Tibial nerve (tissue), 4 donors: Measurements from ENCODE around the gene PROS1. TPM values are rescaled to one million over a fixed set of nuclear protein-coding genes. Genes with fewer than 3 reads are reported as not detected.

ENCODE experiments used
- DNase-seq, 2 donors: peaks; one replicate each; pipeline ENCODE4 v3.0.0-alpha.2; 2019; ENCODE audit warnings: low spot score in 2 of 2
- H3K27ac ChIP-seq, 4 donors: fragments of 200-600 bp; sonication (generic) in 3 of 4; one replicate each; pipeline ENCODE4 v1.5.1; 2017 to 2019; ENCODE audit warnings: mild to moderate bottlenecking in 1 of 4
- H3K27me3 ChIP-seq, 2 donors: fragments of 200-600 bp; sonication (generic) in 1 of 2; one replicate each; pipeline versions ENCODE4 v1.5.1 to v1.6.0; 2017 to 2019
- H3K36me3 ChIP-seq, 3 donors: fragments of 200-600 bp; sonication (generic); one replicate each; pipeline ENCODE4 v1.5.1; 2018 to 2019
- H3K4me1 ChIP-seq, 4 donors: fragments of 200-600 bp; sonication (generic) in 3 of 4; one replicate each; pipeline ENCODE4 v1.5.1; 2017 to 2019
- H3K4me3 ChIP-seq, 4 donors: fragments of 200-600 bp; sonication (generic) in 3 of 4; one replicate each; pipeline ENCODE4 v1.5.1; 2017 to 2019; ENCODE audit warnings: mild to moderate bottlenecking in 1 of 4, moderate library complexity in 1 of 4
- H3K9me3 ChIP-seq, 4 donors: fragments of 200-600 bp; sonication (generic) in 3 of 4; one replicate each; pipeline ENCODE4 v1.5.1; 2017 to 2019
- EP300 ChIP-seq, 2 donors: sonication (generic); formaldehyde crosslinking; IDR thresholded peaks; one replicate each; pipeline ENCODE4 v1.6.1; 2017; ENCODE audit warnings: antibody characterized with exemption in 2 of 2, mild to moderate bottlenecking in 1 of 2
- POLR2A ChIP-seq, 2 donors: fragments of 450-650 bp; IDR thresholded peaks; one replicate each; pipeline ENCODE4 v1.6.1; 2017; ENCODE audit warnings: antibody characterized with exemption in 2 of 2, mild to moderate bottlenecking in 2 of 2, moderate library complexity in 2 of 2
- WGBS, 2 donors: methylation state at CpG; one replicate each; pipeline ENCODE4 v1.1.5; 2018; 5-methylcytosine and 5-hydroxymethylcytosine counted together
- total RNA-seq, 4 donors: library from RNA; depleted of rRNA; stranded (reverse); fragments of >200 nt; gene quantifications; one replicate each; pipeline ENCODE4 v1.1.0, GENCODE V29; 2016
- TF ChIP-seq, protein P1 (sequence below), 5 experiments: fragments of 200-600 bp in 3 of 5; fragments of 450-650 bp in 2 of 5; sonication (generic) in 3 of 5; IDR thresholded peaks; one replicate each; pipeline ENCODE4 v1.5.1; 2016 to 2019; ENCODE audit warnings: antibody characterized with exemption in 5 of 5, mild to moderate bottlenecking in 3 of 5, moderate library complexity in 2 of 5

Gene PROS1
- total RNA-seq, 4 donors from 2014 or later, result 179 to 416 (median 314) TPM

DNA sequence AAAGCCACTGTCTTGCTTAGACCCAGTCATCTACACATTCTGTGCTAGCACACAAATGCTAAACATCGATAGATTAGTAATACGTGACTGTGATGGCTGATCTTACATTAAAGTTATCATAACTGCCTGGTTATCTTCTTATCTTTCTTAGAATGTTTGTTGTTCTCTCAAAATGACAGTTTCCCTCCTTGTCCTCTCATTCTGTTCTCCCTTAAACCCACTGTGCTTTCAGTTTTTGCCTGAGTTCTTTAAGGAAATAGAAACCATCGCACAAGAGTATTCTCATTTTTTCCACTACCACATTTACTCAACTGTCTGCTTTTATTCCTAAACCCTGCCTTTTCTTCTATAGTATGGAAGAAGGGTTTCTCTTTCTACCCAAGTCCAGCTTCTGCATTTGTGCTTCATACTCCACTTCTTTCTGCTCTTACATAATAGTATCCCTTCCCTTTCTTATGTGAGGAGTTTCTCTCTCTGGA lies 37.6 kb upstream of the PROS1 start:
- TF ChIP-seq POLR2A (IDR thresholded peaks at IDR 0.05), result no peak
- TF ChIP-seq, protein P1, sequence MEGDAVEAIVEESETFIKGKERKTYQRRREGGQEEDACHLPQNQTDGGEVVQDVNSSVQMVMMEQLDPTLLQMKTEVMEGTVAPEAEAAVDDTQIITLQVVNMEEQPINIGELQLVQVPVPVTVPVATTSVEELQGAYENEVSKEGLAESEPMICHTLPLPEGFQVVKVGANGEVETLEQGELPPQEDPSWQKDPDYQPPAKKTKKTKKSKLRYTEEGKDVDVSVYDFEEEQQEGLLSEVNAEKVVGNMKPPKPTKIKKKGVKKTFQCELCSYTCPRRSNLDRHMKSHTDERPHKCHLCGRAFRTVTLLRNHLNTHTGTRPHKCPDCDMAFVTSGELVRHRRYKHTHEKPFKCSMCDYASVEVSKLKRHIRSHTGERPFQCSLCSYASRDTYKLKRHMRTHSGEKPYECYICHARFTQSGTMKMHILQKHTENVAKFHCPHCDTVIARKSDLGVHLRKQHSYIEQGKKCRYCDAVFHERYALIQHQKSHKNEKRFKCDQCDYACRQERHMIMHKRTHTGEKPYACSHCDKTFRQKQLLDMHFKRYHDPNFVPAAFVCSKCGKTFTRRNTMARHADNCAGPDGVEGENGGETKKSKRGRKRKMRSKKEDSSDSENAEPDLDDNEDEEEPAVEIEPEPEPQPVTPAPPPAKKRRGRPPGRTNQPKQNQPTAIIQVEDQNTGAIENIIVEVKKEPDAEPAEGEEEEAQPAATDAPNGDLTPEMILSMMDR (IDR thresholded peaks at IDR 0.05), result no peak
- TF ChIP-seq EP300 (IDR thresholded peaks at IDR 0.05), result no peak
- no peaks in the 10 kb centered on the region for H3K4me1 ChIP-seq
- 89% methylated on average over 3 of the region's 3 CpGs for WGBS, 2 donors
- H3K36me3 ChIP-seq, result no peaks in the 10 kb centered on the region
- no peaks in the 10 kb centered on the region for H3K27me3 ChIP-seq
- no peak overlapping the region for H3K4me3 ChIP-seq
- no peak for DNase-seq
- no peak overlapping the region for H3K27ac ChIP-seq
- no peaks in the 10 kb centered on the region for H3K9me3 ChIP-seq

- H3K4me3 ChIP-seq, result no peak overlapping the region
- H3K4me1 ChIP-seq, result peaks cover 0 to 9% (median 2%) of the 10 kb centered on the region in 4 donors
- no peak for TF ChIP-seq EP300 (IDR thresholded peaks at IDR 0.05)
- TF ChIP-seq, protein P1 (IDR thresholded peaks at IDR 0.05), result no peak
- no peak for TF ChIP-seq POLR2A (IDR thresholded peaks at IDR 0.05)
- 95% methylated on average over 2 of the region's 2 CpGs for WGBS, 2 donors
- H3K36me3 ChIP-seq, result no peaks in the 10 kb centered on the region
- no peak overlapping the region for H3K27ac ChIP-seq
- H3K27me3 ChIP-seq, result no peaks in the 10 kb centered on the region
- H3K9me3 ChIP-seq, result no peaks in the 10 kb centered on the region
- no peak for DNase-seq
Measured at GRCh38 chr3:94009608-94010007, 35.9 kb upstream of the PROS1 start.

DNA sequence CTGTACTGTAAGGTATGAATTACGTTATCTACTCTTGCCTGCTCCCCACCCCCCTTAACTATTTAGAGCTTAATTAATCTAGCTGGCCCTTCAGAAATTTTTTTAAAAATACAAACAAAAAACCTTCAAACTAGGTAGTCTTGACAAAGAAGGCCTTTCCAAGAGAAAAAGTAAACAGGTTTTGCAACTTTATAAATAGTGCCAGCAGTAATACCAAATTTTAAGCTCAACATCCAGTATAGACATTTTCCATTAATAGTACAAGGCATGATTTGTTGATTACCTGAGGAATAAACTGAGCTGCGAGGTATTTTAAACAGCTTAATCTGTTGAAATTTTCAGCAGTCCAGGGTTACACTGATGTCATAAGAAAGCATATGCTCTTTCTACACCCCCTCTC lies 34.6 kb upstream of the PROS1 start:
- H3K27me3 ChIP-seq, result no peaks in the 10 kb centered on the region
- peaks cover 0 to 19% (median 2%) of the 10 kb centered on the region in 4 donors for H3K4me1 ChIP-seq
- WGBS, 2 donors, result 93 to 94% methylated on average over 2 of the region's 2 CpGs
- H3K36me3 ChIP-seq, result no peaks in the 10 kb centered on the region
- H3K4me3 ChIP-seq, result no peak overlapping the region
- no peaks in the 10 kb centered on the region for H3K9me3 ChIP-seq
- no peak for DNase-seq
- H3K27ac ChIP-seq, result no peak overlapping the region
- TF ChIP-seq, protein P1 (IDR thresholded peaks at IDR 0.05), result no peak
- TF ChIP-seq EP300 (IDR thresholded peaks at IDR 0.05) (no peak), POLR2A (IDR thresholded peaks at IDR 0.05) (no peak)

GRCh38 chr3:94004301-94004910 lies 30.7 kb upstream of the PROS1 start:
- no peak for TF ChIP-seq EP300 (IDR thresholded peaks at IDR 0.05)
- TF ChIP-seq, protein P1 (IDR thresholded peaks at IDR 0.05), result peak; percentile 47 to 72 (median 69)
- H3K36me3 ChIP-seq, result no peaks in the 10 kb centered on the region
- H3K4me1 ChIP-seq, result peaks cover 0 to 19% (median 2%) of the 10 kb centered on the region in 4 donors
- no peak for DNase-seq
- H3K4me3 ChIP-seq, result peak overlapping the region in 2 of 4 donors; percentile 21 to 33
- H3K27me3 ChIP-seq, result no peaks in the 10 kb centered on the region
- H3K9me3 ChIP-seq, result no peaks in the 10 kb centered on the region
- H3K27ac ChIP-seq, result no peak overlapping the region
- 1 to 2% methylated on average over 4 of the region's 4 CpGs for WGBS, 2 donors

- TF ChIP-seq EP300 (IDR thresholded peaks at IDR 0.05), result no peak
- TF ChIP-seq, protein P1 (IDR thresholded peaks at IDR 0.05), result no peak
- TF ChIP-seq POLR2A (IDR thresholded peaks at IDR 0.05), result no peak
- Histone ChIP-seq H3K4me3 (no peak overlapping the region), H3K27ac (no peak overlapping the region), H3K9me3 (no peaks in the 10 kb centered on the region), H3K27me3 (no peaks in the 10 kb centered on the region), H3K4me1 (peaks cover 0 to 19% (median 2%) of the 10 kb centered on the region in 4 donors), H3K36me3 (peaks cover 0 to 6% (median 0%) of the 10 kb centered on the region in 3 donors)
- WGBS, 2 donors, result 73 to 74% methylated on average over 3 of the region's 3 CpGs
- DNase-seq, result no peak
Measured at GRCh38 chr3:94001827-94002495, 28.3 kb upstream of the PROS1 start.
